Mononuclear cell (primary cell): Measurements from ENCODE around the gene CTNND2. TPM values are rescaled to one million over a fixed set of nuclear protein-coding genes. Genes with fewer than 3 reads are reported as not detected.

Source experiments
- H3K27me3 ChIP-seq: 2 replicates; pipeline ENCODE4 v1.6.0; 2011; ENCODE audit warnings: low read length, control low read depth; ENCODE audit not compliant: insufficient read depth
- H3K4me1 ChIP-seq: 2 replicates; pipeline ENCODE4 v1.5.1; 2011; ENCODE audit warnings: mild to moderate bottlenecking, low read length, control low read depth; ENCODE audit not compliant: insufficient read depth
- H3K4me3 ChIP-seq: 2 replicates; pipeline ENCODE4 v1.5.1; 2011; ENCODE audit warnings: mild to moderate bottlenecking, low read length, moderate library complexity
- H3K9me3 ChIP-seq: 2 replicates; pipeline ENCODE4 v1.5.1; 2011; ENCODE audit warnings: low read depth, mild to moderate bottlenecking, control low read depth, low read length
- total RNA-seq: library from RNA; depleted of rRNA; stranded (reverse); fragments of >200 nt; gene quantifications from one replicate; pipeline ENCODE4 v1.2.3, GENCODE V29; 2012

The CTNND2 gene
- total RNA-seq, 1 donor: not detected

- no peaks in the 10 kb centered on the region for H3K4me1 ChIP-seq
- no peaks in the 10 kb centered on the region for H3K27me3 ChIP-seq
- no peaks in the 10 kb centered on the region for H3K9me3 ChIP-seq
- H3K4me3 ChIP-seq: no peak overlapping the region
Observed at GRCh38 chr5:11258001-11258400, 646.2 kb downstream of the CTNND2 start.

GRCh38 chr5:11252523-11252922 lies 651.7 kb downstream of the CTNND2 start:
- no peaks in the 10 kb centered on the region for H3K27me3 ChIP-seq
- no peak overlapping the region for H3K4me3 ChIP-seq
- H3K4me1 ChIP-seq: no peaks in the 10 kb centered on the region
- H3K9me3 ChIP-seq: no peaks in the 10 kb centered on the region

GRCh38 chr5:11252075-11252474 lies 652.2 kb downstream of the CTNND2 start:
- H3K4me3 ChIP-seq: no peak overlapping the region
- H3K9me3 ChIP-seq: no peaks in the 10 kb centered on the region
- H3K27me3 ChIP-seq: no peaks in the 10 kb centered on the region
- H3K4me1 ChIP-seq: no peaks in the 10 kb centered on the region

- no peaks in the 10 kb centered on the region for H3K4me1 ChIP-seq
- no peak overlapping the region for H3K4me3 ChIP-seq
- H3K27me3 ChIP-seq: no peaks in the 10 kb centered on the region
- H3K9me3 ChIP-seq: no peaks in the 10 kb centered on the region
Observed at GRCh38 chr5:11251247-11251646, 653.0 kb downstream of the CTNND2 start.

- Histone ChIP-seq H3K27me3 (no peaks in the 10 kb centered on the region), H3K9me3 (no peaks in the 10 kb centered on the region), H3K4me1 (no peaks in the 10 kb centered on the region), H3K4me3 (no peak overlapping the region)
Observed at GRCh38 chr5:11248966-11249365, 655.3 kb downstream of the CTNND2 start.

GRCh38 chr5:11247224-11247623 lies 657.0 kb downstream of the CTNND2 start:
- H3K27me3 ChIP-seq: no peaks in the 10 kb centered on the region
- no peaks in the 10 kb centered on the region for H3K9me3 ChIP-seq
- H3K4me3 ChIP-seq: no peak overlapping the region
- no peaks in the 10 kb centered on the region for H3K4me1 ChIP-seq

GRCh38 chr5:11240293-11241190 lies 663.7 kb downstream of the CTNND2 start:
- Histone ChIP-seq H3K9me3 (no peaks in the 10 kb centered on the region), H3K4me3 (no peak overlapping the region), H3K27me3 (no peaks in the 10 kb centered on the region), H3K4me1 (no peaks in the 10 kb centered on the region)

- no peaks in the 10 kb centered on the region for H3K9me3 ChIP-seq
- H3K4me1 ChIP-seq: peaks cover 5% of the 10 kb centered on the region
- no peaks in the 10 kb centered on the region for H3K27me3 ChIP-seq
- no peak overlapping the region for H3K4me3 ChIP-seq
Observed at GRCh38 chr5:11239261-11240015, 664.8 kb downstream of the CTNND2 start.

GRCh38 chr5:11234501-11234911 lies 669.7 kb downstream of the CTNND2 start:
- Histone ChIP-seq H3K4me3 (no peak overlapping the region), H3K4me1 (peaks cover 14% of the 10 kb centered on the region), H3K27me3 (no peaks in the 10 kb centered on the region), H3K9me3 (no peaks in the 10 kb centered on the region)

- no peaks in the 10 kb centered on the region for H3K9me3 ChIP-seq
- no peak overlapping the region for H3K4me3 ChIP-seq
- peaks cover 14% of the 10 kb centered on the region for H3K4me1 ChIP-seq
- H3K27me3 ChIP-seq: no peaks in the 10 kb centered on the region
Observed at GRCh38 chr5:11230890-11231289, 673.4 kb downstream of the CTNND2 start.

GRCh38 chr5:11227064-11227463 lies 677.2 kb downstream of the CTNND2 start:
- Histone ChIP-seq H3K27me3 (no peaks in the 10 kb centered on the region), H3K9me3 (no peaks in the 10 kb centered on the region)

GRCh38 chr5:11224436-11225187 lies 679.6 kb downstream of the CTNND2 start:
- Histone ChIP-seq H3K4me3 (no peak overlapping the region), H3K27me3 (no peaks in the 10 kb centered on the region), H3K4me1 (no peaks in the 10 kb centered on the region), H3K9me3 (no peaks in the 10 kb centered on the region)

More at GRCh38 chr5:11227064-11227463, 677.2 kb downstream of the CTNND2 start:
- Histone ChIP-seq H3K4me3 (no peak overlapping the region), H3K4me1 (no peaks in the 10 kb centered on the region)

- no peaks in the 10 kb centered on the region for H3K9me3 ChIP-seq
- no peaks in the 10 kb centered on the region for H3K27me3 ChIP-seq
Observed at GRCh38 chr5:11222169-11222568, 682.1 kb downstream of the CTNND2 start.

GRCh38 chr5:11214864-11215644 lies 689.2 kb downstream of the CTNND2 start:
- no peaks in the 10 kb centered on the region for H3K9me3 ChIP-seq
- no peaks in the 10 kb centered on the region for H3K4me1 ChIP-seq
- no peak overlapping the region for H3K4me3 ChIP-seq
- H3K27me3 ChIP-seq: no peaks in the 10 kb centered on the region

More at GRCh38 chr5:11222169-11222568, 682.1 kb downstream of the CTNND2 start:
- H3K4me3 ChIP-seq: no peak overlapping the region
- no peaks in the 10 kb centered on the region for H3K4me1 ChIP-seq
